Measurements from ENCODE around the gene PTGES3. TPM values are rescaled to one million over a fixed set of nuclear protein-coding genes. Genes with fewer than 3 reads are reported as not detected.

Gene PTGES3
- total RNA-seq, 1 experiment from 2014 or later: 404 TPM

DNA sequence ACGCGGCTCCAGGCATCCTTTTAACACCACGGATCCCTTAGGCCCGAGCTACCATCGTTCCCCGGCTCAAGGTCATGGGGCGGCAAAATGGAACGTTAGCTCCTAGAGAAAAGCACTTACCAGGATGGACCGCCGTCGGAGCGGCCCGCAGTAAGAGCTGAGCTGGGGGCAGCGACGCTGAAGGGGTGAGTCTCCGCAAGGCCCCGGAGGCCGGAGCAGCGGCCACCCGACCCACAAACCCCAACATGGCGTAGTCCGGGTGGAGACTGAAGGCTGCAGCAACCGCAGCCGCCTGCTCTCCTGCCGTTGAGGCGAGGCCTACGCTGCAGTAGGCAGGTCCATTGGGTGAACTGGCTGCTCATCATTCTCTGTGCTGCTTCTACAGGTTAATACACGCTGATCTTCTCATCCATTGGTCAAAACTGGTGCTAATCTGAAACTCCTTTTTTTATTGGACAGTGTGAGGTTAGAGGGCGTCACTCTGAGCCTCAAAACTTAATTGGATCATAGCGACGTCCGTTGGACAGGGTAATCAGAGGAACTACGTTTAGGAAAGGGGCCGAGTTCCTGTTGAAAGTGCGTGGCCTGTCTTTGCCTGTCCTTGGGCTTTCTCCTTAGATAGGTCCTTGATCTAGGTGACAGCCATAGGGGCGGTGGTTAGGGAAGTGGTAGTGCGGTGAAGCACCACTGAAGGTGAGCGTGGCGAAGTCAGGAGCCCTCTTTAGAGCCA is 42.2 kb downstream of the PTGES3 start, which contains the start of gene ATP5F1B (continued):
- no peak for TF ChIP-seq FOSL1 (IDR thresholded peaks at IDR 0.05; ENCODE audit: low read depth)
- 0 out of 2 replicates have a peak, but pooled peaks have one; percentile 40 for TF ChIP-seq CBX3 (IDR thresholded peaks at IDR 0.05; ENCODE audit: low read depth)
- no peak for TF ChIP-seq EZH2phosphoT487 (IDR thresholded peaks at IDR 0.05; ENCODE audit: borderline replicate concordance)
- no peak for TF ChIP-seq ZNF274 (IDR thresholded peaks at IDR 0.05; ENCODE audit: low read depth, low read length)
- TF ChIP-seq POLR2A (IDR thresholded peaks at IDR 0.05; ENCODE audit: borderline replicate concordance, extremely low read depth, insufficient read depth, insufficient read length): peak; percentile 98

DNA sequence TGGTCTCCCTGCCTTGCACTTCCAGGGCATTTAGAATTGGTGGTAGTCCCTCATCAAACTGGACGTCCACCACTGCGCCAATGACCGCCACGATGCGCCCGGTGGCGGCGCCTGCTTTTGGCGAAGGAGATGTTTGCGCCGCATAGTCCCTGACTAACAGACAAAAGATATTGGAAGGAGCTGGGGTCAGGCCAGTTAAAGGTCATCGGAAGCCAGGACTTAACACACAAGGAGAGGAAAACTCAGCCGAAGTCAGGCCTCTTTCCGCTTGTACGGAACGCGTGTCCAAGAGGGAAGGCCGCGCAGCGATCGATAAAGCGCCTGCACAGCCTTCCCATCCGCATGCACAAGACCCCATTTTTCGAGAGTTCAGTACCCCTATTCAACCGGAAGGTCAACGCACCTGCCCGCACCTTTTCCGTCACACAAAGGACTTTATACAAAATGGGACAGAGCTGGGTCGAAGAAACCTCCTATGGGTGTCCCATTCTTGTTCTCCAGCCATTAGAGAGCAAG is 42.8 kb downstream of the PTGES3 start:
- Histone ChIP-seq H3K27me3 (ENCODE audit: insufficient read depth, low read length) (no peaks in the 10 kb centered on the region), H3K36me3 (ENCODE audit: control insufficient read depth in 1 of 2, insufficient read depth in 2 of 2, low read length in 2 of 2) (peaks cover 34 to 38% of the 10 kb centered on the region in 2 experiments), H2AFZ (ENCODE audit: low read depth, low read length, poor library complexity, severe bottlenecking) (no peak overlapping the region), H3K9ac (ENCODE audit: low read length) (peak overlapping the region; percentile 96), H3K9me2 (ENCODE audit: insufficient read depth) (no peaks in the 10 kb centered on the region), H4K20me1 (ENCODE audit: insufficient read depth) (peaks cover 21% of the 10 kb centered on the region; the same call in 1 of the 2 replicates), H3K9me3 (ENCODE audit: control insufficient read depth in 1 of 2, insufficient read depth in 1 of 2, low read depth in 1 of 2, low read length in 2 of 2) (no peaks in the 10 kb centered on the region), H3K4me3 (replicated peaks in 1 of 2; ENCODE audit: low read depth in 1 of 2, low read length in 2 of 2) (peak overlapping the region; percentile 99 to 100), H3K4me1 (ENCODE audit: control insufficient read depth in 1 of 2, insufficient read depth in 2 of 2, low read length in 2 of 2) (peaks cover 2 to 19% of the 10 kb centered on the region in 2 experiments; a peak in 3 of 4 replicates), H3K79me2 (ENCODE audit: insufficient read depth, low read length) (peaks cover 56% of the 10 kb centered on the region), H3K4me2 (ENCODE audit: low read length) (peak overlapping the region; percentile 80), H3K27ac (ENCODE audit: low read depth, low read length) (peak overlapping the region; percentile 78)
- ChIA-PET POLR2A (interaction anchor here (3.3 kb wide), 1 partner anchor 9 kb away, joined by 23 read pairs; no protein-coding TSS in a partner anchor), CTCF (interaction anchor here (3.2 kb wide), 1 partner anchor 9 kb away, joined by 19 read pairs; no protein-coding TSS in a partner anchor), RAD21 (ENCODE audit: low non-redundant PET in 1 of 2, low total read pairs in 2 of 2, uncharacterized antibody in 2 of 2, unreplicated experiment in 2 of 2) (interaction anchor here in 1 of 2 experiments (0.8 kb wide), 1 partner anchor 9 kb away, joined by 4 read pairs; no protein-coding TSS in a partner anchor)
- TSS peak; percentile 61 for BruUV-seq (replicated peaks)
- DNase-seq (ENCODE audit: low read depth, low spot score) (no peak), ATAC-seq (no peak)
- intact Hi-C loops (cut with micrococcal nuclease): no loop called here
- no peak for TF ChIP-seq ZNF274 (IDR thresholded peaks at IDR 0.05; ENCODE audit: low read depth, low read length)
- TF ChIP-seq EGR1 (IDR thresholded peaks at IDR 0.05; ENCODE audit: low read depth): no peak
- no peak for TF ChIP-seq FOSL1 (IDR thresholded peaks at IDR 0.05; ENCODE audit: low read depth)
- TF ChIP-seq, protein P1, sequence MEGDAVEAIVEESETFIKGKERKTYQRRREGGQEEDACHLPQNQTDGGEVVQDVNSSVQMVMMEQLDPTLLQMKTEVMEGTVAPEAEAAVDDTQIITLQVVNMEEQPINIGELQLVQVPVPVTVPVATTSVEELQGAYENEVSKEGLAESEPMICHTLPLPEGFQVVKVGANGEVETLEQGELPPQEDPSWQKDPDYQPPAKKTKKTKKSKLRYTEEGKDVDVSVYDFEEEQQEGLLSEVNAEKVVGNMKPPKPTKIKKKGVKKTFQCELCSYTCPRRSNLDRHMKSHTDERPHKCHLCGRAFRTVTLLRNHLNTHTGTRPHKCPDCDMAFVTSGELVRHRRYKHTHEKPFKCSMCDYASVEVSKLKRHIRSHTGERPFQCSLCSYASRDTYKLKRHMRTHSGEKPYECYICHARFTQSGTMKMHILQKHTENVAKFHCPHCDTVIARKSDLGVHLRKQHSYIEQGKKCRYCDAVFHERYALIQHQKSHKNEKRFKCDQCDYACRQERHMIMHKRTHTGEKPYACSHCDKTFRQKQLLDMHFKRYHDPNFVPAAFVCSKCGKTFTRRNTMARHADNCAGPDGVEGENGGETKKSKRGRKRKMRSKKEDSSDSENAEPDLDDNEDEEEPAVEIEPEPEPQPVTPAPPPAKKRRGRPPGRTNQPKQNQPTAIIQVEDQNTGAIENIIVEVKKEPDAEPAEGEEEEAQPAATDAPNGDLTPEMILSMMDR (IDR thresholded peaks at IDR 0.05 in 2 of 3, conservative IDR thresholded peaks at IDR 0.05 in 1 of 3; ENCODE audit: borderline replicate concordance in 1 of 3, insufficient read depth in 1 of 3, low read depth in 2 of 3, low read length in 2 of 3): no peak
- TF ChIP-seq EZH2 (IDR thresholded peaks at IDR 0.05): no peak
